PC-9 (cell line): ENCODE measurements around the gene CYLD. TPM values are rescaled to one million over a fixed set of nuclear protein-coding genes. Genes with fewer than 3 reads are reported as not detected.

ENCODE experiments used
- BruUV-seq: library from RNA; stranded (reverse); fragments of 400-500 nt; replicated peaks from 2 replicates; lab custom pipeline; 2021; lab: Mats Ljungman, UMichigan
- CTCF ChIA-PET: fragments of 300-600 bp; sonication (Branson Sonifier 250); formaldehyde crosslinking; loops from one replicate; lab custom pipeline; 2022; ENCODE audit warnings: antibody characterized with exemption; lab: Charles Lee
- POLR2A ChIA-PET: fragments of 300-600 bp; sonication (Branson Sonifier 250); formaldehyde crosslinking; loops from one replicate; lab custom pipeline; 2022; ENCODE audit warnings: antibody characterized with exemption; ENCODE audit not compliant: unreplicated experiment; lab: Charles Lee
- DNase-seq, 2 experiments: peaks; one replicate each; pipeline versions ENCODE4 v3.0.0 to v3.0.0-alpha.2; 2015 to 2022; ENCODE audit warnings: mixed read lengths in 1 of 2
- H2AFZ ChIP-seq: fragments of 200-600 bp; sonication (generic); 2 replicates; pipeline ENCODE4 v1.8.1; 2017; ENCODE audit warnings: antibody characterized with exemption
- H3F3A ChIP-seq: fragments of 200-600 bp; sonication (generic); 2 replicates; pipeline ENCODE4 v1.8.1; 2017; ENCODE audit warnings: antibody characterized with exemption, mild to moderate bottlenecking, low read depth; ENCODE audit not compliant: insufficient read depth
- H3K27ac ChIP-seq: fragments of 200-600 bp; sonication (generic); 2 replicates; pipeline ENCODE4 v1.6.1; 2016; ENCODE audit warnings: mixed run types
- H3K27me3 ChIP-seq: fragments of 200-600 bp; sonication (generic); 2 replicates; pipeline ENCODE4 v1.6.1; 2016; ENCODE audit warnings: low read depth, mixed run types; ENCODE audit not compliant: insufficient read depth
- H3K36me3 ChIP-seq: fragments of 200-600 bp; sonication (generic); 2 replicates; pipeline ENCODE4 v1.6.1; 2016; ENCODE audit warnings: low read depth, mixed run types
- H3K4me1 ChIP-seq: fragments of 200-600 bp; sonication (generic); replicated peaks from 2 replicates; pipeline ENCODE4 v1.6.1; 2016; ENCODE audit warnings: mixed run types; ENCODE audit not compliant: insufficient read depth
- H3K4me2 ChIP-seq: fragments of 200-600 bp; sonication (generic); 2 replicates; pipeline ENCODE4 v1.6.1; 2017; ENCODE audit warnings: mixed run types
- H3K4me3 ChIP-seq: fragments of 200-600 bp; sonication (generic); 2 replicates; pipeline ENCODE4 v1.6.1; 2016; ENCODE audit warnings: mixed run types
- H3K79me2 ChIP-seq: fragments of 200-600 bp; sonication (generic); 2 replicates; pipeline ENCODE4 v1.6.1; 2017; ENCODE audit warnings: low read depth, mixed run types
- H3K9me2 ChIP-seq: fragments of 200-600 bp; sonication (generic); 2 replicates; pipeline ENCODE4 v1.8.1; 2017; ENCODE audit warnings: mild to moderate bottlenecking; ENCODE audit not compliant: insufficient read depth
- H3K9me3 ChIP-seq: fragments of 200-600 bp; sonication (generic); 2 replicates; pipeline ENCODE4 v1.8.1; 2016; ENCODE audit warnings: low read depth; ENCODE audit not compliant: insufficient read depth
- H4K20me1 ChIP-seq: fragments of 200-600 bp; sonication (generic); 2 replicates; pipeline ENCODE4 v1.8.1; 2017; ENCODE audit not compliant: insufficient read depth
- EZH2 ChIP-seq: fragments of 200-600 bp; sonication (generic); IDR thresholded peaks from 2 replicates; pipeline ENCODE4 v1.8.0; 2017; ENCODE audit warnings: antibody characterized with exemption, low read depth
- intact Hi-C: fragments of 100-400 bp; cut with micrococcal nuclease; formaldehyde crosslinking; loops from one replicate; pipeline ENCODE4 v1.10.0; 2022; ENCODE audit not compliant: unreplicated experiment
- total RNA-seq: library from RNA; stranded (reverse); gene quantifications from 2 replicates; pipeline ENCODE4 v1.2.3, GENCODE V29; 2021
- TF ChIP-seq, protein P1 (sequence below): fragments of 200-600 bp; sonication (generic); conservative IDR thresholded peaks from 2 replicates; pipeline ENCODE4 v1.6.1; 2017; ENCODE audit warnings: mixed run types, antibody characterized with exemption, mild to moderate bottlenecking, moderate library complexity

The CYLD gene
- total RNA-seq, 1 experiment from 2014 or later = 19.0 TPM

DNA sequence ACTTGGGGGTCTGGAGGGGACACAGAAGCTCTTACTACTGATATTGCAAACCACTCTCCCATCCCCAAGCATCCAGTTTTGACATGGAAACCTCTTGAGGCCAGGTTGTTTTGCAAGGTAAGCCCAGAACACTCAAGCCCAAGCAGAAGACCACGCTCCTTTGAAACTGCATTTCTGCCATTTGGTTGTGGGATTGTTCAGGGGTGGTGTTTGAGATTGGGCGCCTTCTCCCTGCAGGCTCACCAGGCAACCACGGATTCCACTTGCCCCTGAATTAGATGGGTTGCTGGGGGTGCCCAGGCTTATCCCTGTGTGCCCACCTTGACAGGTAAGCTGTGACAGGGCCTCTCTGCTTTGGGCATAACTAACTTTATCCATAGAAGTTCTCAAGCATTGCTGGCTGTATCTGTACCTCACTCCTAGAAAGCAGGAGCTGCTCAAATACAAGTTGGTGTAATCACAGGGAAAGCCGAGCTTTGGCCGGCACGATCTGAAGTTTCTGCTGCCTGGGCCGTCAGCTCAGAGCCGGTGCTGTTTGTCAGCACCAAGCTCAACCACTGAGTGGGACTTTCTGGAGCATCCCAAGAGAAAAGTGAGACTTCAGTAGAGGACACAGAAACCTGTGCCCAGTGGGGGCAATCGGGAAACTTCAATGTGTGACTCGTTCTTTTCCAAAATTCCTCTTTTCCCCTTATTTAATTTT, 93.6 kb downstream of the CYLD start:
- Histone ChIP-seq H3K27me3 (peaks cover 71% of the 10 kb centered on the region), H3K4me2 (no peak overlapping the region), H3K9me3 (no peaks in the 10 kb centered on the region), H3K4me3 (no peak overlapping the region), H3K79me2 (no peaks in the 10 kb centered on the region), H3K9me2 (no peaks in the 10 kb centered on the region), H3F3A (no peaks in the 10 kb centered on the region), H4K20me1 (no peaks in the 10 kb centered on the region), H3K4me1 (no peaks in the 10 kb centered on the region), H3K36me3 (no peaks in the 10 kb centered on the region), H3K27ac (no peak overlapping the region), H2AFZ (no peak overlapping the region)
- no TSS peak for BruUV-seq
- intact Hi-C loops = no loop called here
- CTCF ChIA-PET = interaction anchor here (0.6 kb wide), 1 partner anchor 926 kb away, joined by 10 read pairs; no protein-coding TSS in a partner anchor
- POLR2A ChIA-PET = no interaction called here
- no peak for DNase-seq
- no peak for TF ChIP-seq EZH2

DNA sequence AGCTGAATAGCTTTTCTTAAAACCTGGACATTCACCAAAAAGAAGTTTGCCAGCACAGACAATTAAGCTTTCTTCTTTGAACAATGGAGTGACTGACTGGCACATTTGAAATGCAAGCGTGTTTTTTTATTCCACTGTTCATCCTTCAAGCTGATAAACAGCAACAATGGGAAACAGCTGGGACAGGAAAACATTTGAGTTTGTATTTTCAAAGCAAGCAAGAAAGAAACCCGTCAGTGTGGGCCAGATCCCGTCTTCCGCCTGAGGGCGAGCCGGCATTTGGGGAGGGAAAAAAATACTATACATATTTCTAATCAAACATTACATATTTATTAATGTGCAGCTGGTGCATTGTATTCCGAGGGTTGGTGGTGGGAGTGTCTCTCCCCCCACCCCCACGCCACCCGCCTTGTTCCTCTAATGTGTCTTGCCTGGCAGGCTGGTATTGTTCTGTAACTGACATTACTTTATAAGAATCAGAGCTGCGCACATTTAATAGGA, 94.3 kb downstream of the CYLD start:
- H3K4me2 ChIP-seq = no peak overlapping the region
- TF ChIP-seq, protein P1, sequence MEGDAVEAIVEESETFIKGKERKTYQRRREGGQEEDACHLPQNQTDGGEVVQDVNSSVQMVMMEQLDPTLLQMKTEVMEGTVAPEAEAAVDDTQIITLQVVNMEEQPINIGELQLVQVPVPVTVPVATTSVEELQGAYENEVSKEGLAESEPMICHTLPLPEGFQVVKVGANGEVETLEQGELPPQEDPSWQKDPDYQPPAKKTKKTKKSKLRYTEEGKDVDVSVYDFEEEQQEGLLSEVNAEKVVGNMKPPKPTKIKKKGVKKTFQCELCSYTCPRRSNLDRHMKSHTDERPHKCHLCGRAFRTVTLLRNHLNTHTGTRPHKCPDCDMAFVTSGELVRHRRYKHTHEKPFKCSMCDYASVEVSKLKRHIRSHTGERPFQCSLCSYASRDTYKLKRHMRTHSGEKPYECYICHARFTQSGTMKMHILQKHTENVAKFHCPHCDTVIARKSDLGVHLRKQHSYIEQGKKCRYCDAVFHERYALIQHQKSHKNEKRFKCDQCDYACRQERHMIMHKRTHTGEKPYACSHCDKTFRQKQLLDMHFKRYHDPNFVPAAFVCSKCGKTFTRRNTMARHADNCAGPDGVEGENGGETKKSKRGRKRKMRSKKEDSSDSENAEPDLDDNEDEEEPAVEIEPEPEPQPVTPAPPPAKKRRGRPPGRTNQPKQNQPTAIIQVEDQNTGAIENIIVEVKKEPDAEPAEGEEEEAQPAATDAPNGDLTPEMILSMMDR = no peak
- TF ChIP-seq EZH2 = no peak
- no TSS peak for BruUV-seq
- intact Hi-C loops = no loop called here
- H3K4me3 ChIP-seq = no peak overlapping the region
- no peaks in the 10 kb centered on the region for H3K36me3 ChIP-seq
- H3K4me1 ChIP-seq = no peaks in the 10 kb centered on the region
- no peaks in the 10 kb centered on the region for H3K79me2 ChIP-seq
- H3F3A ChIP-seq = no peaks in the 10 kb centered on the region
- ChIA-PET POLR2A (no interaction called here), CTCF (no interaction called here)
- peaks cover 65% of the 10 kb centered on the region for H3K27me3 ChIP-seq
- H3K9me2 ChIP-seq = no peaks in the 10 kb centered on the region
- no peak overlapping the region for H2AFZ ChIP-seq
- H4K20me1 ChIP-seq = no peaks in the 10 kb centered on the region
- H3K9me3 ChIP-seq = no peaks in the 10 kb centered on the region
- DNase-seq = no peak
- no peak overlapping the region for H3K27ac ChIP-seq

DNA sequence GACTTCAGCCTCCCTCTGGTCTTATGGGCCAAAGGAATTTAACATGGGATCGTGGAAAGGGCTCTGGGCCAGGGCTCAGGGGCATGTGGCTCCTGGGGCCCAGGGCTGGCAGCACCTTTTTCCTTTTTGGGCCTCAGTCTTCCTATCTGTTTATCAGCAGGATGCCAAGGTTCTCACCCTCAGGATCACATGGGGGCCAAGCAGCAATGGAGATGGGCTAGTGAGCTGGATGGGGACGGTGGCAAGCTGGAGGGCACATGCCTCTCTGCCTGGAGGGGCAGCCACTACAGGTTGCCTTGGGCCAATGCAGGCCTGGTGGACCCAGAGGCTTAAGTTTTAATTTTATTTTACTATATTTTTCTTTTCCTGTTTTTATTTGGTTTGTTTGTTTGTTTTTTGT, 95.4 kb downstream of the CYLD start:
- H4K20me1 ChIP-seq = no peaks in the 10 kb centered on the region
- H3K4me1 ChIP-seq = no peaks in the 10 kb centered on the region
- no peak overlapping the region for H3K4me3 ChIP-seq
- intact Hi-C loops = no loop called here
- no peaks in the 10 kb centered on the region for H3F3A ChIP-seq
- H3K79me2 ChIP-seq = no peaks in the 10 kb centered on the region
- no peak overlapping the region for H3K4me2 ChIP-seq
- no TSS peak for BruUV-seq
- TF ChIP-seq, protein P1 = no peak
- TF ChIP-seq EZH2 = no peak
- peaks cover 66% of the 10 kb centered on the region for H3K27me3 ChIP-seq
- no peak for DNase-seq
- H2AFZ ChIP-seq = no peak overlapping the region
- no peak overlapping the region for H3K27ac ChIP-seq
- ChIA-PET CTCF (no interaction called here), POLR2A (no interaction called here)
- no peaks in the 10 kb centered on the region for H3K36me3 ChIP-seq
- H3K9me2 ChIP-seq = no peaks in the 10 kb centered on the region
- H3K9me3 ChIP-seq = no peaks in the 10 kb centered on the region
